ENCODE results near the gene PLEKHG2. TPM values are rescaled to one million over a fixed set of nuclear protein-coding genes. Genes with fewer than 3 reads are reported as not detected.

The PLEKHG2 gene
- total and polyA plus RNA-seq, 9 of the 15 experiments (the other 6 are each of a cell fraction or from before 2014, with no cell fraction given), result 0.98 to 45.7 (median 9.8) TPM

DNA sequence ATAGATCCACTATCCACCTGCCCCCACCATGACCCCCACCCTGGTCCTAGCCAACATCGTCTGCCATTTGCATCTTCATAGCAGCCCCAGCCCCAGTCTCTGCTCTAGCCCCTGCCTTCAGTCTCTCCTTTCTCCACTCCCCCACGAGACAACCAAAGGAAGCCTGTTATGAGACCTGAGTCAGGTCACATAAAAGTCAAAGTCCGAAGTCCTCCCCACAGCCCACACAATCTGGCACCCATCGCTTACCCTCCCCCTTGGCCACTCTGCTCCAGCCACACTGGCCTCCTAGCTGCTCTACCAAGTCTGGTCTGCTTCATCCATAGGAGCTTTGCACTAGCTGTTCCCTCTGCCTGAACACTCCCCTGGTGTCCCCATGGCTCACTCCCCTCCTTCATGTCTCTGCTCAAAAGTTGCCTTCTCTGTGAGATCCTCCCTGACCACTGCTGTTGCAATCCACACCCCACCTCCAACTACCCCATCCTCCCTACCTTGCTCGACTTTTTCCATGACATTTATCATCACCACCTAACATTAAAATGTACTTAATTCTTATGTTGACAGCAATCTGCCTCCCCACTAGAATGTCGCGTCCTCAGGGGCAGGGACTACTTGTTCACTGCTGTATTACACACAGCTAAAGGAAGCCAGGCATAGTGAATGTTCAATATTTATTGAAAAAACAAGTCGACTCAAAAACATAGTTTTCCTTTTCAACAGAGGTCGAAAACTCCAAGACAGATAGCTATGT lies 1.2 kb upstream of the PLEKHG2 start (continued):
- TF ChIP-seq, protein P1, sequence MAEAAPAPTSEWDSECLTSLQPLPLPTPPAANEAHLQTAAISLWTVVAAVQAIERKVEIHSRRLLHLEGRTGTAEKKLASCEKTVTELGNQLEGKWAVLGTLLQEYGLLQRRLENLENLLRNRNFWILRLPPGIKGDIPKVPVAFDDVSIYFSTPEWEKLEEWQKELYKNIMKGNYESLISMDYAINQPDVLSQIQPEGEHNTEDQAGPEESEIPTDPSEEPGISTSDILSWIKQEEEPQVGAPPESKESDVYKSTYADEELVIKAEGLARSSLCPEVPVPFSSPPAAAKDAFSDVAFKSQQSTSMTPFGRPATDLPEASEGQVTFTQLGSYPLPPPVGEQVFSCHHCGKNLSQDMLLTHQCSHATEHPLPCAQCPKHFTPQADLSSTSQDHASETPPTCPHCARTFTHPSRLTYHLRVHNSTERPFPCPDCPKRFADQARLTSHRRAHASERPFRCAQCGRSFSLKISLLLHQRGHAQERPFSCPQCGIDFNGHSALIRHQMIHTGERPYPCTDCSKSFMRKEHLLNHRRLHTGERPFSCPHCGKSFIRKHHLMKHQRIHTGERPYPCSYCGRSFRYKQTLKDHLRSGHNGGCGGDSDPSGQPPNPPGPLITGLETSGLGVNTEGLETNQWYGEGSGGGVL (CRISPR knock-in tag; IDR thresholded peaks at IDR 0.05), result no peak
- no peak for TF ChIP-seq HEY1 (CRISPR knock-in tag; IDR thresholded peaks at IDR 0.05; ENCODE audit: borderline replicate concordance)
- TF ChIP-seq EP300 (IDR thresholded peaks at IDR 0.05; ENCODE audit: low read length), result no peak
- TF ChIP-seq, protein P2, sequence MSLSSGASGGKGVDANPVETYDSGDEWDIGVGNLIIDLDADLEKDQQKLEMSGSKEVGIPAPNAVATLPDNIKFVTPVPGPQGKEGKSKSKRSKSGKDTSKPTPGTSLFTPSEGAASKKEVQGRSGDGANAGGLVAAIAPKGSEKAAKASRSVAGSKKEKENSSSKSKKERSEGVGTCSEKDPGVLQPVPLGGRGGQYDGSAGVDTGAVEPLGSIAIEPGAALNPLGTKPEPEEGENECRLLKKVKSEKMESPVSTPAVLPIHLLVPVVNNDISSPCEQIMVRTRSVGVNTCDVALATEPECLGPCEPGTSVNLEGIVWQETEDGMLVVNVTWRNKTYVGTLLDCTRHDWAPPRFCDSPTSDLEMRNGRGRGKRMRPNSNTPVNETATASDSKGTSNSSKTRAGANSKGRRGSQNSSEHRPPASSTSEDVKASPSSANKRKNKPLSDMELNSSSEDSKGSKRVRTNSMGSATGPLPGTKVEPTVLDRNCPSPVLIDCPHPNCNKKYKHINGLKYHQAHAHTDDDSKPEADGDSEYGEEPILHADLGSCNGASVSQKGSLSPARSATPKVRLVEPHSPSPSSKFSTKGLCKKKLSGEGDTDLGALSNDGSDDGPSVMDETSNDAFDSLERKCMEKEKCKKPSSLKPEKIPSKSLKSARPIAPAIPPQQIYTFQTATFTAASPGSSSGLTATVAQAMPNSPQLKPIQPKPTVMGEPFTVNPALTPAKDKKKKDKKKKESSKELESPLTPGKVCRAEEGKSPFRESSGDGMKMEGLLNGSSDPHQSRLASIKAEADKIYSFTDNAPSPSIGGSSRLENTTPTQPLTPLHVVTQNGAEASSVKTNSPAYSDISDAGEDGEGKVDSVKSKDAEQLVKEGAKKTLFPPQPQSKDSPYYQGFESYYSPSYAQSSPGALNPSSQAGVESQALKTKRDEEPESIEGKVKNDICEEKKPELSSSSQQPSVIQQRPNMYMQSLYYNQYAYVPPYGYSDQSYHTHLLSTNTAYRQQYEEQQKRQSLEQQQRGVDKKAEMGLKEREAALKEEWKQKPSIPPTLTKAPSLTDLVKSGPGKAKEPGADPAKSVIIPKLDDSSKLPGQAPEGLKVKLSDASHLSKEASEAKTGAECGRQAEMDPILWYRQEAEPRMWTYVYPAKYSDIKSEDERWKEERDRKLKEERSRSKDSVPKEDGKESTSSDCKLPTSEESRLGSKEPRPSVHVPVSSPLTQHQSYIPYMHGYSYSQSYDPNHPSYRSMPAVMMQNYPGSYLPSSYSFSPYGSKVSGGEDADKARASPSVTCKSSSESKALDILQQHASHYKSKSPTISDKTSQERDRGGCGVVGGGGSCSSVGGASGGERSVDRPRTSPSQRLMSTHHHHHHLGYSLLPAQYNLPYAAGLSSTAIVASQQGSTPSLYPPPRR (CRISPR knock-in tag; IDR thresholded peaks at IDR 0.05; ENCODE audit: borderline replicate concordance), result no peak
- TF ChIP-seq, protein P3, sequence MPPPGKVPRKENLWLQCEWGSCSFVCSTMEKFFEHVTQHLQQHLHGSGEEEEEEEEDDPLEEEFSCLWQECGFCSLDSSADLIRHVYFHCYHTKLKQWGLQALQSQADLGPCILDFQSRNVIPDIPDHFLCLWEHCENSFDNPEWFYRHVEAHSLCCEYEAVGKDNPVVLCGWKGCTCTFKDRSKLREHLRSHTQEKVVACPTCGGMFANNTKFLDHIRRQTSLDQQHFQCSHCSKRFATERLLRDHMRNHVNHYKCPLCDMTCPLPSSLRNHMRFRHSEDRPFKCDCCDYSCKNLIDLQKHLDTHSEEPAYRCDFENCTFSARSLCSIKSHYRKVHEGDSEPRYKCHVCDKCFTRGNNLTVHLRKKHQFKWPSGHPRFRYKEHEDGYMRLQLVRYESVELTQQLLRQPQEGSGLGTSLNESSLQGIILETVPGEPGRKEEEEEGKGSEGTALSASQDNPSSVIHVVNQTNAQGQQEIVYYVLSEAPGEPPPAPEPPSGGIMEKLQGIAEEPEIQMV (tag; conservative IDR thresholded peaks at IDR 0.05; ENCODE audit: low read depth), result no peak
- TF ChIP-seq, protein P4, sequence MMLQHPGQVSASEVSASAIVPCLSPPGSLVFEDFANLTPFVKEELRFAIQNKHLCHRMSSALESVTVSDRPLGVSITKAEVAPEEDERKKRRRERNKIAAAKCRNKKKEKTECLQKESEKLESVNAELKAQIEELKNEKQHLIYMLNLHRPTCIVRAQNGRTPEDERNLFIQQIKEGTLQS (IDR thresholded peaks at IDR 0.05), result no peak
- TF ChIP-seq, protein P4 (CRISPR knock-in tag; conservative IDR thresholded peaks at IDR 0.05), result no peak
- TF ChIP-seq MAZ (CRISPR knock-in tag; conservative IDR thresholded peaks at IDR 0.05 in 1 of 2, IDR thresholded peaks at IDR 0.05 in 1 of 2), result no peak
- TF ChIP-seq LEF1 (IDR thresholded peaks at IDR 0.05), result no peak
- TF ChIP-seq NCOA1 (IDR thresholded peaks at IDR 0.05; ENCODE audit: low read depth), result no peak
- TF ChIP-seq PHTF2 (CRISPR knock-in tag; IDR thresholded peaks at IDR 0.05), result no peak
- TF ChIP-seq SOX6 (IDR thresholded peaks at IDR 0.05), result no peak
- no peak for TF ChIP-seq SP1 (CRISPR knock-in tag; IDR thresholded peaks at IDR 0.05)
- no peak for TF ChIP-seq GABPA (tag; conservative IDR thresholded peaks at IDR 0.05; ENCODE audit: low read depth)
- TF ChIP-seq, protein P5, sequence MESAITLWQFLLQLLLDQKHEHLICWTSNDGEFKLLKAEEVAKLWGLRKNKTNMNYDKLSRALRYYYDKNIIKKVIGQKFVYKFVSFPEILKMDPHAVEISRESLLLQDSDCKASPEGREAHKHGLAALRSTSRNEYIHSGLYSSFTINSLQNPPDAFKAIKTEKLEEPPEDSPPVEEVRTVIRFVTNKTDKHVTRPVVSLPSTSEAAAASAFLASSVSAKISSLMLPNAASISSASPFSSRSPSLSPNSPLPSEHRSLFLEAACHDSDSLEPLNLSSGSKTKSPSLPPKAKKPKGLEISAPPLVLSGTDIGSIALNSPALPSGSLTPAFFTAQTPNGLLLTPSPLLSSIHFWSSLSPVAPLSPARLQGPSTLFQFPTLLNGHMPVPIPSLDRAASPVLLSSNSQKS (CRISPR knock-in tag; IDR thresholded peaks at IDR 0.05), result no peak
- no peak for TF ChIP-seq XRCC5 (IDR thresholded peaks at IDR 0.05; ENCODE audit: low read depth, low read length)
- TF ChIP-seq NFXL1 (CRISPR knock-in tag; IDR thresholded peaks at IDR 0.05), result no peak
- TF ChIP-seq RBM39 (optimal IDR thresholded peaks at IDR 0.05; ENCODE audit: low read depth, low read length), result no peak
